Esophagus muscularis mucosa (tissue), 4 donors: ENCODE results near the gene MFN2. TPM values are rescaled to one million over a fixed set of nuclear protein-coding genes. Genes with fewer than 3 reads are reported as not detected.

Experiments used
- DNase-seq: peaks from one replicate; pipeline ENCODE4 v3.0.0-alpha.2; 2017; ENCODE audit errors: extremely low spot score
- H3K27ac ChIP-seq, 4 donors: fragments of 200-600 bp; sonication (generic); replicated peaks in 1 of 4; 1 replicate in 3 of 4; 2 replicates in 1 of 4; pipeline ENCODE4 v1.5.1; 2016 to 2019; ENCODE audit warnings: mild to moderate bottlenecking in 1 of 4
- H3K27me3 ChIP-seq, 4 donors: fragments of 200-600 bp; sonication (generic); one replicate each; pipeline versions ENCODE4 v1.5.1 to v1.6.0; 2016 to 2019
- H3K36me3 ChIP-seq, 4 donors: fragments of 200-600 bp; sonication (generic); one replicate each; pipeline ENCODE4 v1.5.1; 2016 to 2019
- H3K4me1 ChIP-seq, 4 donors: fragments of 200-600 bp; sonication (generic); one replicate each; pipeline ENCODE4 v1.5.1; 2016 to 2019
- H3K4me3 ChIP-seq, 4 donors: fragments of 200-600 bp; sonication (generic); 1 replicate in 2 of 4; 2 replicates in 2 of 4; pipeline ENCODE4 v1.5.1; 2016 to 2019; ENCODE audit warnings: mild to moderate bottlenecking in 4 of 4, moderate library complexity in 1 of 4
- H3K9me3 ChIP-seq, 4 donors: fragments of 200-600 bp; sonication (generic); 1 replicate in 3 of 4; 2 replicates in 1 of 4; pipeline ENCODE4 v1.5.1; 2016 to 2019
- EP300 ChIP-seq: sonication (generic); formaldehyde crosslinking; IDR thresholded peaks from one replicate; pipeline ENCODE4 v1.6.1; 2017; ENCODE audit warnings: antibody characterized with exemption
- POLR2A ChIP-seq: fragments of 450-650 bp; IDR thresholded peaks from one replicate; pipeline ENCODE4 v1.6.1; 2017; ENCODE audit warnings: antibody characterized with exemption, moderate library complexity, mild to moderate bottlenecking, low read depth
- POLR2AphosphoS5 ChIP-seq, 2 donors: sonication (generic); formaldehyde crosslinking; IDR thresholded peaks; one replicate each; pipeline ENCODE4 v1.6.1; 2017; ENCODE audit warnings: antibody characterized with exemption in 2 of 2
- WGBS: methylation state at CpG from one replicate; pipeline ENCODE4 v1.1.5; 2018; 5-methylcytosine and 5-hydroxymethylcytosine counted together
- intact Hi-C: fragments of 100-400 bp; cut with DNase I; formaldehyde crosslinking; loops from one replicate; pipeline ENCODE4 v1.15.1; 2023
- total RNA-seq, 4 donors: library from RNA; depleted of rRNA; stranded (reverse); fragments of >200 nt; gene quantifications; one replicate each; pipeline versions ENCODE4 v1.1.0 to v1.2.1, GENCODE V29; 2016
- TF ChIP-seq, protein P1 (sequence below), 3 experiments: fragments of 200-600 bp in 2 of 3; fragments of 450-650 bp in 1 of 3; sonication (generic) in 2 of 3; IDR thresholded peaks; one replicate each; pipeline ENCODE4 v1.5.1; 2017 to 2019; ENCODE audit warnings: antibody characterized with exemption in 3 of 3, mild to moderate bottlenecking in 2 of 3, moderate library complexity in 1 of 3

Gene MFN2
- total RNA-seq, 4 donors from 2014 or later = 166 to 242 (median 191) TPM

GRCh38 chr1:11990303-11991032 is 10.2 kb downstream of the MFN2 start:
- peak overlapping the region; percentile 86 to 96 (median 93) for H3K27ac ChIP-seq
- no peaks in the 10 kb centered on the region for H3K27me3 ChIP-seq
- no peaks in the 10 kb centered on the region for H3K9me3 ChIP-seq
- peaks cover 42 to 95% (median 82%) of the 10 kb centered on the region in 4 donors for H3K36me3 ChIP-seq
- no peak for DNase-seq
- TF ChIP-seq, protein P1, sequence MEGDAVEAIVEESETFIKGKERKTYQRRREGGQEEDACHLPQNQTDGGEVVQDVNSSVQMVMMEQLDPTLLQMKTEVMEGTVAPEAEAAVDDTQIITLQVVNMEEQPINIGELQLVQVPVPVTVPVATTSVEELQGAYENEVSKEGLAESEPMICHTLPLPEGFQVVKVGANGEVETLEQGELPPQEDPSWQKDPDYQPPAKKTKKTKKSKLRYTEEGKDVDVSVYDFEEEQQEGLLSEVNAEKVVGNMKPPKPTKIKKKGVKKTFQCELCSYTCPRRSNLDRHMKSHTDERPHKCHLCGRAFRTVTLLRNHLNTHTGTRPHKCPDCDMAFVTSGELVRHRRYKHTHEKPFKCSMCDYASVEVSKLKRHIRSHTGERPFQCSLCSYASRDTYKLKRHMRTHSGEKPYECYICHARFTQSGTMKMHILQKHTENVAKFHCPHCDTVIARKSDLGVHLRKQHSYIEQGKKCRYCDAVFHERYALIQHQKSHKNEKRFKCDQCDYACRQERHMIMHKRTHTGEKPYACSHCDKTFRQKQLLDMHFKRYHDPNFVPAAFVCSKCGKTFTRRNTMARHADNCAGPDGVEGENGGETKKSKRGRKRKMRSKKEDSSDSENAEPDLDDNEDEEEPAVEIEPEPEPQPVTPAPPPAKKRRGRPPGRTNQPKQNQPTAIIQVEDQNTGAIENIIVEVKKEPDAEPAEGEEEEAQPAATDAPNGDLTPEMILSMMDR (IDR thresholded peaks at IDR 0.05) = no peak
- TF ChIP-seq POLR2A (no peak), POLR2AphosphoS5 (IDR thresholded peaks at IDR 0.05) (peak; percentile 83 to 87), EP300 (peak; percentile 74)
- intact Hi-C loops = no loop called here
- peaks cover 43 to 67% (median 53%) of the 10 kb centered on the region in 4 donors for H3K4me1 ChIP-seq
- WGBS = 48% methylated on average over 8 of the region's 10 CpGs
- no peak overlapping the region for H3K4me3 ChIP-seq

GRCh38 chr1:11991969-11992676 is 11.9 kb downstream of the MFN2 start:
- H3K36me3 ChIP-seq = peaks cover 57 to 95% (median 86%) of the 10 kb centered on the region in 4 donors
- TF ChIP-seq EP300 (no peak), POLR2A (no peak), POLR2AphosphoS5 (IDR thresholded peaks at IDR 0.05) (no peak)
- TF ChIP-seq, protein P1 (IDR thresholded peaks at IDR 0.05) = no peak
- H3K4me3 ChIP-seq = no peak overlapping the region
- no peaks in the 10 kb centered on the region for H3K9me3 ChIP-seq
- DNase-seq = no peak
- WGBS = 77% methylated on average over 16 of the region's 16 CpGs
- no peaks in the 10 kb centered on the region for H3K27me3 ChIP-seq
- H3K27ac ChIP-seq = peak overlapping the region; percentile 86 to 96 (median 93)
- intact Hi-C loops = no loop called here
- H3K4me1 ChIP-seq = peaks cover 37 to 50% (median 41%) of the 10 kb centered on the region in 4 donors

GRCh38 chr1:11997081-11997850 is 17.0 kb downstream of the MFN2 start:
- H3K36me3 ChIP-seq = peaks cover 97 to 100% (median 100%) of the 10 kb centered on the region in 4 donors
- H3K9me3 ChIP-seq = no peaks in the 10 kb centered on the region
- no peak overlapping the region for H3K4me3 ChIP-seq
- WGBS = 72% methylated on average over 5 of the region's 5 CpGs
- H3K27ac ChIP-seq = no peak overlapping the region
- TF ChIP-seq EP300 (no peak), POLR2AphosphoS5 (IDR thresholded peaks at IDR 0.05) (no peak), POLR2A (no peak)
- TF ChIP-seq, protein P1 (IDR thresholded peaks at IDR 0.05) = no peak
- H3K27me3 ChIP-seq = no peaks in the 10 kb centered on the region
- DNase-seq = no peak
- intact Hi-C loops = no loop called here
- H3K4me1 ChIP-seq = peaks cover 1 to 4% (median 3%) of the 10 kb centered on the region in 4 donors

- Histone ChIP-seq H3K9me3 (no peaks in the 10 kb centered on the region), H3K4me3 (no peak overlapping the region), H3K27me3 (no peaks in the 10 kb centered on the region), H3K27ac (no peak overlapping the region), H3K4me1 (no peaks in the 10 kb centered on the region), H3K36me3 (peaks cover 95 to 100% (median 100%) of the 10 kb centered on the region in 4 donors)
- TF ChIP-seq POLR2A (no peak), POLR2AphosphoS5 (IDR thresholded peaks at IDR 0.05) (no peak), EP300 (no peak)
- TF ChIP-seq, protein P1 (IDR thresholded peaks at IDR 0.05) = no peak
- DNase-seq = no peak
- 83% methylated on average over 5 of the region's 5 CpGs for WGBS
- intact Hi-C loops = no loop called here
Measured at GRCh38 chr1:11998636-11999035, 18.4 kb downstream of the MFN2 start.
